Activated CD4-positive, CD25-positive, alpha-beta regulatory T cell treated with anti-CD3 and anti-CD28 coated beads, Interleukin-2, amount 50 U/mL, for 72 hours (primary cell): Measurements from ENCODE around the gene STXBP3.

Source experiments
- DNase-seq: peaks from one replicate; pipeline ENCODE4 v3.0.0; 2021

STXBP3 gene

DNA sequence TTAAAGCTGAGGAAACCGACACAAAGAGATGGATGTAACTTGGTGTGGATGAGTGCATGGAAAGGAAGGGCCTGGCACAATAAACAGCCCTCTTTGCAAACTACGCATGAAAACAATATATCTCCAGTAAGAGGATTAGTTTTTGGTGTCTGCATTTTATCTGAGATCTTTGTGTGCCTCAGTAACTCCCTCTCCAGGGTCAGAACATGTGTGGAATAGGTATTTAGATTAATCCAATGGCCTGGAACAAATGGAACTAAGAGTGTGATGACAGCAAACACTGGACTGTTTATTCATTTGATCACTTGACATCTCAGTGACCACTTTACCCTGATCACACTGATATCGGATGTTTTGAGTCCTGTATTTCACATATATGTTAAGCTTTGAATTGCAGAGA is 65.1 kb downstream of the STXBP3 start:
- DNase-seq = no peak

GRCh38 chr1:108813326-108813725 is 66.9 kb downstream of the STXBP3 start:
- DNase-seq = no peak

- no peak for DNase-seq
Observed at GRCh38 chr1:108814343-108815125, 68.1 kb downstream of the STXBP3 start.

GRCh38 chr1:108815566-108815965 is 69.1 kb downstream of the STXBP3 start:
- DNase-seq = no peak

DNA sequence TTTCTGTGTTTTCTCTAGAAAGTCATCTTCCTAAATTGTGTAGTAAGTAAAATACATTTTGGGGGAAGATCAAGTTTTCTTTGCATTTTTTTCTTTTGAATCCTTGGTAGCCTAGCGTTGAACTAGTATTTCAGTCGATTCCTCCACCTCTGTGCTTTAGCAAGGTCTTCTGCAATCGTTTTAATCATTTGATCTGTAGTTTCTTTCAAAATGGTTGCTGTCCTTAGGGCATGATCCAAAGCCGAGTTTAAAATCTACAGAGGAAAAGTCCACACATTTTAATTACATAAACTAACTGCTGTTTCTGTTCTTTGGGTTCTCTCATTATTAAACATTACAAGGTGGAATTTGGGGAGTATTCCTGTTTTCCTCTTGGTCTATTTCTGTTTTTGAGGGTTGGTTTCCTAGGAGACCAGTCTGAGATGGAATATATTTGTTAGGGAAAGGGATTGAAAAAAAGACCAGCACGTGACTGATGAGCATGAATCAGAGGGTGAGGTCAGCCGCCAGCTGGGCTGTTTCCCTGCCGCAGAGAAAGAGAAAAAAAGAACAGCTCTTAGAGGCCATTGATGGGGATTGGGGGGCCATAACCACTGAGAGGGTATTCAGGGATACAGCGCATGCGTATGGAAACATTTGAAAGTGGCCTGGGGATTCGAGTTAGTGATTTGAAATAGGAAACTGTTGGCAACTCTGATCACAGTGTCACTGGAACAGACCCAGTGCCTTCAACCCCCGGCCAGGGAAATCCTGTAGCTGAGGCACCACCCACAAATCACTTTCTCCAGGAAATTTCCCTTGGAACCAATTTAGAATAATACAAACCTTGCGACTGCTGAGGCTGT is 69.8 kb downstream of the STXBP3 start:
- no peak for DNase-seq

DNA sequence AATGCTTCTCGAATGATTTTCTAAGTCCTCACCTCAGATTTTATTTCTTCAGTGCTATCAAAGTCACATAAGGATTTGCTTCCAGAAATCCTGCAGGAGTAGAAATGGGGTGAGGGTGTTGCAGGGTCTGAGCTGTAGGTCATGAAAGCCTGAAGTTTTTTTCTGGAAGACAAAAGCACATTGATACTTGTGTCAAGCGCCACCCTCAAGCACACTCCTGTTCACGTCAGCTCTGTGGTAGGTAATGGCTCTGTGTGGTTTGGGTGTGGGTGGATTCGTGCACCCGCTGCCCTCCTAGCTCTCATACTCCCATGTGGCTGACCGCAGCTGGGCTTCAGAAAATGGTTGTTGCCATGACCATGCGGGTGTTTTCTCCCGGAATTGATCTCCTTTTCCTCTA is 70.5 kb downstream of the STXBP3 start:
- no peak for DNase-seq

GRCh38 chr1:108817811-108818210 is 71.3 kb downstream of the STXBP3 start:
- no peak for DNase-seq

DNA sequence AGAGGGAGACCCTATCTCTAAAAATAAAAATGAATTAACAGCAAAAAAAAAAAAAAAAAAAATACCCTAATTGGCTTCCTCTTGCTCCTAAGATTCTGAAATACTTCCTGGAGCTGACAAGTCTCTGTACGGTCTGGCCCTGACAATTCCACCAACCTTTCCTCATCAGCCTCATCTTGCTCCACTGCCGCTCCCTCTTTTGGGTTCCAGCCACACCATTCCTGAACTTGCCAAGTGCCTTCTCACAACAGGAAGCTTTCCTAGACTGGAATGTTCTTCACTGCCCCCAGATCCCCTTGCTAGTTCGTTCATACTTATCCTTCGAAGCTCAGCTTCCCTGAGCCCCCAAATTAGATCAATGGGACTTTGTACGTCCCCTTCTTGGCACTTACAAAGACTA is 73.4 kb downstream of the STXBP3 start:
- no peak for DNase-seq

DNA sequence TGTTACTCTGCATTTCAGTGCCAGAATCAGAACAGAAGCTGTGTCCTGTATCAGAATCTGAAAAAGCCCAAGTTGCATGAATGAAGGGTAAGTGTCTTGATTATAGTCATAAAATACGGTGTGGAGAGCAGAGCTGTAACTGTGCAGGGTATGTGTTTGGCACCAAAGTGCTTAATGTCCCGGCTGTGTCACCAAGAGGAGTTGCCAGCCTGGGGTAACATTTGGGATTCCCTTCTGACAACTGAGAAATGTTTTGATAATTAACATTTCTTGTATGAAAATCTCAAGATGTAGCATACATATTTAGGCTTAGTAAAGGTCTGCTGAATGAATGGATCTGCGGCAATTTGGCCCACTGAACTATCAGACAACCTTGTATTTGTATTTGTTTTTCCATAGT is 77.2 kb downstream of the STXBP3 start:
- no peak for DNase-seq

GRCh38 chr1:108824051-108824450 is 77.6 kb downstream of the STXBP3 start:
- no peak for DNase-seq

DNA sequence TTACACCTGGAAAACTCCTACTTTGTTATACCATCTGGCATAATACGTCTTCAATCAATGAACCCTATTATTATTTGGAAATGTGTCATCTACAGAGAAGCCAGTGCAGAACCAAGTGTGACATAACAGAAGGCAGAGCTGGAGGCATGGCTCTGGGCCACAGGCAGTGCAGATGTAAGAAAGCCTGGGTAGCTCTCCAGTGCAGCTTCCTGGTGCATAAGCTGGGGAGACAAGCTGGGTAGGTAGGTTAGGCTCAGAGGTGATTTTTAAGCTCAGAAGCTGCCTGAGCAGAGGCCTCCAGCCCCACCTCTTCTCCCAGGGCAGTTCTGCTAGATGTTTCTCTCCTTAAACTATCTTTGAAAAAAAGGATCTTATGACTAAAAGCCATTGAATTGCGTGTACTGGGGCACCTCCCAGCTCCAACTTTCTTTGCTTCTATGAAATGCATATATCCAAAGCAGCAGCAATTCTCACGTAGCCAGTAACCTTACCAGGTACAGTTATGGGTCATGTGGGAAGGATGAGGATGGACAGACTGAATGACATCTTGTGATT is 79.7 kb downstream of the STXBP3 start:
- DNase-seq = no peak

GRCh38 chr1:108828074-108828961 is 81.8 kb downstream of the STXBP3 start:
- peak; percentile 72 for DNase-seq

DNA sequence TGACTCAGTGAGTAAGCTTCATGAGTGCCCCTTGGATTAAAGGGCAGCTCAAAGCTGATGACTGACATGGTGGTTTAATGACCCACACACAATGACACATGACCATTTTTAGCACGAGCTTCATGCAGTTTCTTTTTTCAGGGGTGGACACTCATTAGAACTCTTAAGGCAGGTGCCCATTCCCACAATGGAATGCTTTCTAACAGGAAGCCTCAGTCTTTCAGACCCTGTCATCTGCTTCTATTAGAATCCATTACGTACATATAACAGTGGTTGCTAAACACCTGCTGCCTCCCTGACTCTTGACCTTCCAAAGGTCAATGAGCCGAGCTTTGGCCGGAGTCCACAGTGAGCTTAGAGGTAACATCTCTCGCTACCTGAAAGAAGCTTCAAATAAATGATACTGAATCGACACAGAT is 83.0 kb downstream of the STXBP3 start:
- no peak for DNase-seq

DNA sequence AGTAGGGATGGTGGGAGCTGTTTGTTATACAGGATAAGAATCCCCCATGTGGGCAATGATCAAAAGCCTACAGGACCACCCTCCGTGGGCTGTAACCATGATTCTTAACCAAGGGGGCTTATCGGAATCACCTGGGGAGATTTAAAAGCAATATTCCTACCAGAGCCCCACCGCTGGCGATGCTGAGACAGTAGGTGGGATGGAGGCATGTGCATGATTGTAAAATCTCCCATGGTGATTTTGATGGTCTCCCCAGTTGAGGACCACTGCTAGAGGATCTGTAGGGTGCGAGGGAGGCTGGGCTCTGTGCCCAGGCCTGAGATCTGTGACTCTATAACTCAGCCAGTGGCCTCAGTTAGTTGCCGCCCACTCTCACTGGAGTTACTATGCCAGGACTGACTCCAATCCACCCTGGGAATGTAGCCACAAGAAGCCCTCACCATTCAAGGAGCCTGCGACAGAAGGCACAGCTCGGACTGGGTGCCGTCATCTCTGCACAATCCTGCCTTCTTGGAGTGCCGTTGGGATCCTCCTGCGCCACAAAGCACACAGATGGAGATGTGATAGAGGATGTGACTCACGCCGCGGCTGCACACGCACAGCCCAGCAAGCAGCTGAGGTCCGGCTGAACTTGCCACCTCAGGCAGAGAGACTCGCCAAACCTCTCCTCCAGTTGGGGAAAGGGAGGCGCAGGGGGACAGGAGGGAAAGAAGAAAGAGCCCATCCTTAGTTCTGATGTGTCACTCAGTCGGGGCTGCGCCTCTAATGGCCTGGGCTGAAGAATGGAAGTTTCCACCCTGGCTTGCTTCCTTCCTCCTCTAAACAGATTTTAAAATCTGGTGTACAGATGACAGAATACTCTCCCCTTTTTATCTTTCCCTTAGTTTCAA is 83.9 kb downstream of the STXBP3 start:
- DNase-seq = no peak

- no peak for DNase-seq
Observed at GRCh38 chr1:108831225-108831624, 84.8 kb downstream of the STXBP3 start.

DNA sequence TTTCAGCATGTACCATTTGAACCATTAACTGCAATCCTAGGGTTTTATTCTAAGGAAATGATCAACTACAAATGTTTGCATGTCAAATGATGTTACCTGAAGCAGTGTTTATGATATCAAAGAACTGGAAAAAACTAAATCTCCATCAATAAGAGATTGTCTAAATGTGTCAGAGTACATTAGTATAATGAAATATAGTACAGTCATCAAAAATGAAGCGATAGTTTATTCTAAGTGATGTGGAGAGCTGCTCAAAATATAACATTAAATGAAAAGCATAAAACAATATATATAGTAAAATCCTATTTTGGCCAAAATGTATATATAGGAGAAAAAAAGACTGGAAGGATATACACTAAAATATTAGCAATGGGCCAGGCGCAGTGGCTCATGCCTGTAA is 86.5 kb downstream of the STXBP3 start:
- DNase-seq = no peak

DNA sequence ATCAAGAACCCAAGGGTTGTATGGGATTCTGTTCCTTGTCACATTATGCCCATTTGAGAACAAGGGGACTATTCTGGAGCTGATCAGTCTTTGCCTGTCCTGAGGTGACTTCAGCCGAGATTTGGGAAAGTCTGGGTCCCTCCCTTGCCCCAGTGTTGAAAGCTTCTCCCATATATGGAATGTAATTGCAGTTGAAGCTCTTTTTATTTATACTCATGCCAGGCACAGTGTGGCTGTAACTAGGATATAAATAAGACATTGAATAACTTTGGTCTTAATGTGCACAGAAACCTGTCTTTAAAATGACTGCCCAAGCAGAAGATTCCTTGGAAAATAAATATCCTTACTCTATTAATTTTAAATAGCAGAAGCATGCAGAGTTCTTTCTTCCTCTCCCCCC is 95.2 kb downstream of the STXBP3 start:
- no peak for DNase-seq

DNA sequence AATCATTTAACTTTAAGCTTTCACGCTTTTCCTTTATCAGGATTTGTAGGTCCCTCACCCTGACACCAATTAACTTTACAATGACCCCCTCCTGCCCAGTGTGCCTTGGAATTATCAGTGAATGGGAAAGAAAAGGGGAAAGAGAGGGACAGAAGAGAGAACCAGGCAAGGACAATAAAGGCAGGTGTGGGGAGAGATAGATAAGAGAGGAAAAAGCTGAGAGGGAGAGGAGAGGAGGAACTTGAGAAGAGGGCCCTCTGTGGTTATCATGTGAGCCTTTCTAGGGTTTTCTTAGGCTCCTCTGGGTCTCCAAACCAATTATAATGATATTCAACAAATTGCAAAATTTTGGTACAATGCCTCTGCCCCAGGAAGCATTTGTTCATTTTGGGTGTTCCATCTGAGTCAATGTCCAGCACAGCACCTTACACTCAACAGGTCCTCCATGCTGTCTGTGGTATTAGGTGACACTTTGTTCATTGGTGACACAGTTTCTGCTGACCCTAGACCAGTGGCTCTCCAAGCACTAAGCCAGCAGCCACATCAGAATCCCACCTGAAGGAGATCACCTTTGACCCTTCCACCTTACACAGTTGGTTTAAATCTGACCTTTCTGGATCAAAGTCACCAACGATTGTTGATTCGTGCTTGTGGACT is 96.2 kb downstream of the STXBP3 start:
- DNase-seq = no peak

DNA sequence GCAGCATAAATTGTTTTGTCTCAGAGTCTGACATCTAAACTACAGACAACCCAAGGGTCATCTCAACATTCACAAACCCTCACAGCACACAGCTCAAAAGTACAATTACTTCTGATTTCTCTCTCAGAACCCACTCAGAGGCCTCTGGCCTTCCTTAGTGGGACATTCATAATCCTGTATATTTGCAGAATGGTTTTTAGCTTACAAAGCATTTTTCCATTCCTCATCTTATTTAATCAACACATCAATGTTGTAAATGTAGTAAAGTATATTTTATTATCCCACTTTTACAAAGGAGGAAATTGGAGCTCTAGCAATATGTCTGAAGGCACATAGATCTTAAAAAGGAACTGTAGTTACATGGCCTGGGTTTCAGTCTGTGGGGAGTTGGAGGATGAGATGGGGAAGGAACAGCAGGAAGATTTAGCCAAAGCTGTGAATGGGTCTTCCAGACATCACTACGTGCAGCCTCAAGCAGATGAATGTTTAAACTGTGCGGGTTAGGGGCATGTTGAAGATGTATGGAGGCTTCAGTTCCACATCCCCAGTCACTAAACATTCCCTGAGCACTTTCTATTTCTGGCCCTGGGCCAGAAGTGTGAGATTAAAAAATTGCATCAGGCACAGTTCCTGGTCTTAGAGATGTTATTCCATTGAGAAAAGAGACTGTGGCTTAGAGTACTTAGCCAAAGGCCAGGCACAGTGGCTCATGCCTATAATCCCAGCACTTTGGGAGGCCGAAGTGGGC is 97.1 kb downstream of the STXBP3 start:
- no peak for DNase-seq

DNA sequence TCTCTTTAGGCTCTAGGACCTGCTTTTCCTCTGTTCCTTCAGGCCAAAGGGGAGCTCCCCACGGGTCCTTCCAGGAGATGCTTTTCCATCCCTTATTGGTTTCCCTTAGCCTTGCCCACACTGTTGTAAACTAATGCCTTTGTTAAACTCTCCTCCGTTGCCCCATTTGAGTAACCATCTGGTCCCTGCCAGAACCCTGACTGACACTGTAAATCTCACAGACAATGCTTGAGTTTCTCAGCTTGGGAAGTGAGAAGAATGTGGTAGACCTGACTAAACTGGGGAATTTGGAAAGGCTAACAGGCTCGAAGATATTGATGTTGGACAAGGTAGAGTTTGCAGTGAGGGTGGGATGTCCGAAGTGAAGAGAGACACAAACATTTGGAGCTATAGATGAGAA is 99.0 kb downstream of the STXBP3 start:
- no peak for DNase-seq

DNA sequence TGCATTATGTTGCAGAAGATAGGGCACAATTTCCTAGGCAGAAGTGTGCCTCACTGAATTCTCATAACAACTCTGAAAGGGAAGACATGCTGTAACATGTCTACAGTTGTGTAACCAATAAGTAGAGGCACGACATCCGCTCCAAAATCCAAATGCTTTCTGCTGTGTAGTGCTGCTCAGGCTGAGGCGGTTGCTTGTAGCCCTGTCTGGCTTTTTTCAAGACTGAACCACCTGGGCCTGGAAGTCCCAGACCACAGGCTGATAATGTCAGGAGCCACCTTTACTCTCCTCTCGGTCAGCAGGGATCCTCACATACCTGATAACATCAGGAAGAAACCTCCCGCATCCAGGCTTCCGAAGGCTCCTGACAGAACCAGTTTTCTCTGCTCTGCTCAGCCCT is 99.5 kb downstream of the STXBP3 start:
- DNase-seq = no peak
